ENCODE data around the gene DDX24.

Gene DDX24

DNA sequence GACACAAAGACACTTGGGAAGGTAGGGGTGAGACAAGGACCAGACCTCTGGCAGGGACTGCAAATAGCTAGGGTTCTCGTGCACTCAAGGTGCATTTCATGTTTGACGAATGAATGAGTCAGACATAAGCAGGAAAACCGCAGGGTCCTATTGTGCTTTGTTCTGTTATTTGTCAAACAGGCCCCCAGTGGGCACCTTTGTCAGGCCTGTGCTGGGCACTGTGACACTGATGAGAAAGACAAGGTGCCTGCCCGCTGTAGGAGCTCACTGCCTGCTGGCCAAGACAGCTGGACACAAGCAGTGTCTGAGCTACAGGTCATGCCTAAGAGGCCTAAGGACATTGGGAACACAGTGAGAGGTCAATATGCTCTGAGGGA, 52.6 kb downstream of the DDX24 start:
- DNase-seq, result no peak

DNA sequence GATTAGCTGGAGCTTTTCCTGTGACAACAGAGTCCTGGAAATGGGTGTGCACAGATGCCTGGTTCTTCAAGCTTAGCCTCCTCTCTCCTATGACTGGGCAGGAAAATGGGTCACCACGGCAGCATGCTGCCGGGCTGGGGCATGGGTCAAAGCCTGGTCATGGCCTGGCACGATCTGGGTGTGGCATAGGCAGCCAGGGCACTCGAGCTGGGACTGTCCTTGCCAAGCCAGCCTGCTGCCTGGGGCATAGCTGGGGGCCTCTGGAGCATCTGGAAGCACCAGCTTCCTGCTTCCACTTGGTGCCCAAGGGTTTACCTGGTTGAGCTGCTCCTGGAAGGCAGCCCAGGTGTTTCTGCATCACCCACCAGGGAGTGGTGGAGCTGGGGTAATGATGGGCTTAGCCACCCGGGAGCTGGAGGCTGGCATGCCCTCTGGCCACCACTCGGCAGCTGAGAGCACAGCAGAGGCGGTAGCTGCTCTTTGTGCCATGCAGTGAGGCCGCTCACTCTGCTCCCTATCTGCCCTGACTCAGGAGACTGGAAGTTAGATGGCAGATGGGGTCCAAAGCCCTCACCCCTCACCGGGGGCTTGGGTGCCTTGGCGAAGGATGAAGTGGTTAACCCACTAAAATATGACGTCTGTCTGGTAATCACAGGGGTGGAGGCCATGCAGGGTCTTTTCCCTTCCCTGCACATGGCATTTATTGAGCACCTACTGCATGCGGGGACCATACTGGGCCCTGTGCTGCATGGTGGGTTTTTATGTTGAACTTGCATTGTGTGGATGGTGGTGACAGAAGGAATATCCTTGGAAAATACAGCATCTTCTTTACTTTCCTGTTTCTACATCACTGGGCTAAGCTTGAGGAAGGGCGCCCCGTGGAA, 53.2 kb downstream of the DDX24 start:
- no peak for DNase-seq

DNA sequence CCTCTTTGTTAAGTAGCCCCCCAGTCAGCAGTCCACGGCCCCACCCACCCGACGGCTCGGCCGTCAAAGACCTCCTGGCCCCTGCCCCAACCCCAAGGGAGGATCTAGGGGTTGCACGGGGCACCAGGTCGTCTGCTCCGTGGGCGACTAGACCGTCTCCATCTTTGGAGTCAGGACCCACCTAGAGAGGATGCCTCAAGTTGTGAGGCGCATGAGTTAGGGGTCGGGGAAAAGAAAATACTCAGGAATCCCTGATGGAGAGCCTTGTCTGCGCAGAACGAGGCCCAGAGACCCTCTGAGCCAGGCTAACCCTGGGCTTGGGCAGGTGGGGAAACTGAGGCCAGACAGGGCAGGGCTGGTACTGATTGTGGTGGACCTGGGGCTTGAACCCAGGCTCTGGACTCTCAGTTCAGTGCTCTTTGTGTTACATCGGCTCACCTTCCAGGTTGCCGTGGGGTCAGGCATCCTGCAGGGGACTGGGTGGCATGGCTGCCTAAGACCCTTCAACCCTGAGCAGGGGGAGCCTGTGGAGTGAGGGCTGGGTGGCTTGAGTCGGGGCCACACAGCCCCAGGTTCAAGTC, 54.0 kb downstream of the DDX24 start:
- DNase-seq, result no peak

DNA sequence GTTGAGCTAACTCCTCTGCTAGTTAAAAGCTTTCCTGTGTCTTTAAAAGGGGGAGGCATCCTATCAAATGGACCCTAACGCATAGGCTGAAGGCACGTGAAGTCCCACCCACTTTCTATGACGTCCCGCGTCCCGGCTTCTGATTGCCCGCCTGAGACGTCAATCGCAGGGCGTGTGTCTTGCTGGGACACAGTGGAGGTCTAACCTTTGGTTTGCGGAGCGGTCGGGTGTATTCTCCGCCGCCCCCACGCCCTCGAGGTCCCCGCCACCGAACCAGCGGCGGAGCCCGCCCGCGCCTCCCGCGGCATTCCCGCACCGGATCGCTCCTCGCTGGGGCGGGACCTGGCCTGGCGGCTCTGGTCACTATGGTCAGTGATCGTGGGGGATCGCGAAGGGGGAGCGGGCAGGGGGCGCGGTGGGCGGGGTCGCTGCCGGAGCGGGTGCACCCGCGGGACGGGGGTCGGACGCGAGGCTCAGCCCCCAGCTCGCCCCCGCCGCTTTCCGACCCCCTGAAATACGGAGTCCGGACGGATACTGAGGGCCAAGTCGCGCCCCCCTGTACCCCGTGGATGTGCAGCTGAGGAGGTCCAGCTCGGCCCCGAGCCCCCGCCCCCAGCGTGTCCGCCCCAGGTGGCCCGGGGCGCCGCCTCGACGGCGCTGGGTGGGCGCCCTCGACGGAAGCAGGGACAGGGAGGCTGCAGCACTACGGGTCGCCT, 54.7 kb downstream of the DDX24 start, which contains the start of gene OTUB2:
Gene OTUB2 (plus strand): TSS at position 168 of the 716 bp plus-strand sequence. CDS start 198 bp downstream, at position 366.
- DNase-seq, result peak; percentile 95

DNA sequence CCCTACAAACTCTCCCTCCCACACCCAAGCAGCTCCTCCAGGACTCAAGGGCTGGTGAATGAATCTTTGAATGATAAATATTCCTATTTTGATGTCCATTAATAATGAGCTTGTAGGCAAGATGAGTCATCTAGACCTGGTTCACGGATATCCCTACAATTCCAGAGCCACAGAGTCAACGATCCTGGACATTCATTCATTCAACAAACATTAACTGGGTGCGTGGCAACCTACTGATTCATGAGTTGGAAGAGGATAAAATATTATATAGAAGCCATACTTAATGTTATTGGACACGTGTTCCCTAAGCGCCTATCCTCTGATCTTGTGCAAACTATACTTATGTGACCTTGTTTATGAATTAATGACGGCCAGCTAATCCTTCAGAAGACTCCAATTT, 55.3 kb downstream of the DDX24 start:
- no peak for DNase-seq

DNA sequence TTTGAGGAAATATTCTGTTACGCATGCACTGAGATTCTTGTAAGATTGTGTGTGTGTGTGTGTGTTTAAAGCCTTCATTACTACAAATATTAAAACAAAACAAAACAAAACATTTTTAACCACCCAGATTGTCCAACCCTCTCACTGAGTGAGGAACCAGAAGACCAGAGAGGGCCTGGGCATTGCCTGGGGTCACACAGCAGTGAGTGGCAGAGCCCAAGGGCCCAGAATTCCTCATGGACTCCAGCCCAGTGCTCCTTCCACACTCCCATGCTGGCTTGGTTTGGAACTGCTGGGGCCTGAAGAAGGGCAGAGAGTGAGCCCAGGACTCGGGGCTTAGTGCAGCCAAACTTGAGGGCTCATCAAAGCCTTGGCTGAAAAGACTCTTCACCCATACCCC, 56.5 kb downstream of the DDX24 start:
- DNase-seq, result no peak

DNA sequence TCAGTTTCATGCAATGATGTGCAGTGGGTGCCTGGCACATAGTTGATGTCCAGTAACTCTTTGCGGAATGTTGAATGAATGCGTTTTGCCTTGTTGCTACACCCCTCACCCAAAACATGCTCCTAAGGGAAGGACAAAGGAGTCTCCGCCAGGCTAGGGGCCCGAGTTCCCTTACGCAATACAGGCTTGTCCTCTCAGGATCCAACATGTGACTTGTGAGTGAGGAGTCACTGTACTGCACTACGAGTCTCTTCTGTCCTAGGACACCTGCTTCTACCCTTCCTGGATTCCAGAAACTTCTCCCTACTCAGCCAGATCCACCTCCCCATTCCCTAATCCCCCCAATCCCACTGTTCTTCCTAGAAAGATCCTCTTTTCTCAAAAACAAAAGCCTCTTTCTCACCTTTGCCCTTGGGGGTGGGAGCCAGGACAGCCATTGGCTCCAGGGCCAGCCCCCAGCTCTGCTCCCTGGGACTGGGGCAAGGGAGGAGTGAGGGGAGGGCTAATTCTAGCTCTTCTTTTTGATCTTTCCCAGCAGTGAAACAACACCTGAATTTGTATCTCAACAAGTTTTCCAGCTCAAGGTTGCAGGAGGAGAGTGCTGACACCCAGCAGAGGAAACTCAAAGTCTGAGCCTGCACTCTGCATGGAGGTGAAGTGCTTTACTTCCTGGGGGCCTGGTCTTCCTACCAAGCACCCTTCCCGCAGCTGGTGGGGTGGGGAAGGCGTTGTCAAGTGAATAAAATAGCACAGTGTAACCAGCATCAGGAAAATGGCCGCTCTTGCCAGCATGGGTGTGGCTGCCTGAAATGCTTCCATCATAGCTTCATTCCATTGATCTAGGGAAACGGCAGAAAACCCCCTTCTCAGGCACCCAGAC, 58.2 kb downstream of the DDX24 start:
- DNase-seq, result no peak

DNA sequence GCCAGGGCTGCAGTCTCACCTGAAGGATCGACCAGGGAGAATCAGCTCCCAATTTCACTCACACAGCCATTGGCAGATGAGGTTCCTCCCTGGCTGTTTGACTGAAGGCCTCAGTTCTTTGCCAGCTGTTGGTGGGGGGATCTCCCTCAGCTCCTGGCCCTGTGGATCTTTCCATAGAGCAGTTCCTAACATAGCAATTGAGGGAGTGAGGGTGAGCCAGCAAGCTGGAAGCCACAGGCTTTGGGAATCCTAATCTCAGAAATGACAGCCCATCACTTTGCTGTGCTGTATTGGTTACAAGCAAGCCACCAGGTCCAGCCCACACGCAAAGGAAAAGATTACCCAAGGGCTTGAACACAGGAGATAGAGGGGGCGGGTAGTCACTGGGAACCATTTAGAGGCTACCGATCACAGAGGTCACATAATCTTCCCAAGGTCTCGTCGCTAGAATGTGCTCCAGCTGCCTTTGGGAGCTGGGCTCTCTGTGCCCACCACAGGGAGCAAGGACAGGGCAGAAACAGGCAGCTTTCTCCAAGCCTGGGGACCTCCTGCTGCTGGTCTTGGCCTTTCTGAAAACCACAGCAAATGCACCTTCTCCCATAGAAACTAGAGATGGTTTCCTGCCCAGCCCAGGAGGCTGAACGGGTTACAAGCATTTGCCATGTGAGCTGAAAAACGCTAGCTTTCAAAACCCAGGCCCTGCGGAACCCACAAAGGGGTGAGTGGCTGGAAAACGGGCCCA, 59.4 kb downstream of the DDX24 start:
- no peak for DNase-seq

DNA sequence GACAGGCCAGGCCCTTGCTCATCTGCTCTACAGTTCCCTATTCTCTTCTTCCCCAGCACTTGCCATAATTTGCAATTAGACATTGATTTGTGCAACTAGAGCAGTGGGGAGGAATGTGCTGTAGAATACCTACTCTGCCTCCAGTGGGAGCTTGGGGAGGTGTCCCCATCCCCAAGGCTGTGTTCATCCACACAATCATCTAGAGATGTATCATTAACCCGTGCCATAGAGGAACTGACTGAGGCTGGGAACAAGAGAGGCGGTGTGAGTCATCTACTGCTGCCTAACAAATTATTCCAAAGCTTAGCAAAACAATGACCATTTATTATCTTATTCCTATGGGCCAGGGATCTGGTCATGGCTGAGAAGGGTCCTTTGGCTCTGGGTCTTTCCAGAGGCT, 60.0 kb downstream of the DDX24 start:
- no peak for DNase-seq

DNA sequence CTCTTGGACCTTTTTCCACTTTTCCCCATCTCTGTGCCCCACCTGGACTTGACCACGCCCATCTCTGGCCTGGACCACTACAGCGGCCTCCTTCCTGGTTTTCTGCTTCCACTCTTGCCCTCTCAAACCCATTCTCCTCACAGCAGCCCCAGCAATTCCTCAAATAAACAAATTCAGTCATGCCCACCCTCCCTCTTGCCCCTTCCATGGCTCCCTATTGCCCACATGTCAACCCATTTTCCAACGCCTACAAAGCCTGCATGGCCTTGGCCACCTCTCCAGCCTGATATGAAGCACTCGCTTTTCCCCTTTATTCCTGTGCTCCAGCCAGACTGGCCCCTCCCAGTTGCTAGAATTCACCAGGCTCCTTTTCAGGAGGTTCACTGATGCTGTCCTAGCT, 60.7 kb downstream of the DDX24 start:
- DNase-seq, result no peak

DNA sequence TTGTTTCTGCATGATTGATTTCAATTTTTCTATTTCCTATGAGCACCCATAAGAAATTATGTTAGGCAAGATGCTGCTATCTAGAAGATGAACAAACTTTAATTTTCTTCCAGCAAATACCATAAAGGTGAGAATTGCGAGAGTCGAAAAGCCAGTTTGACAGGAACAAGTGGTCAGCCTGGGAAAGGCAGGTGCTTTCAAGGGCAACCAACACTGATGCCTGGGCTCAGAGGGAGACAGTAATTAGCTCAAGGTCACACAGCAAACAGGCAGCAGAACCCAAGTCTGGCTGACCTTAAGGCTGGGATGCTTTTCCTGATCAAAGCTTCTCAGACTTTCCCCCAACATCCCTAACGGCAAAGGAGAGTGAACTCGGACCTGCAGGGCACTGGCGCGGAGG, 61.7 kb downstream of the DDX24 start:
- DNase-seq, result no peak

DNA sequence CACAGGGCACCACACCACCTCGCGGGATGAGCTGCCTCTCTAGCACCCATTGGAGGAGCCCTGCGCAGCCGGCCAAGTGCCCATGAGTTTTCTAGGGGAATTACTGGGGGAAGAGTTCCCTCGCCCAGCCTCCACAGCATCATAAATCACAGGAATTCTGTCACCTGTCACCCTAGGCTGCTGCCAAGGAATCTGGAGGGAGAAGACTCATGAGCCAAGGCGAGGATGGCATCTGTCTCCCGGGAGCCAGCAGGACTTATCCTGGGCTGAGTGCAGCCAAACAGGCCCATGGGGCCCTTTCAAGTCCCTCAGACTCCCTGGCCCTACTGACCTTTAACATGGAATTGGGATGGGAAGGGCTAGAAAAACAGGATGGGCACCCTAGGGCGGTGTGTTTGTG, 62.7 kb downstream of the DDX24 start:
- DNase-seq, result no peak

DNA sequence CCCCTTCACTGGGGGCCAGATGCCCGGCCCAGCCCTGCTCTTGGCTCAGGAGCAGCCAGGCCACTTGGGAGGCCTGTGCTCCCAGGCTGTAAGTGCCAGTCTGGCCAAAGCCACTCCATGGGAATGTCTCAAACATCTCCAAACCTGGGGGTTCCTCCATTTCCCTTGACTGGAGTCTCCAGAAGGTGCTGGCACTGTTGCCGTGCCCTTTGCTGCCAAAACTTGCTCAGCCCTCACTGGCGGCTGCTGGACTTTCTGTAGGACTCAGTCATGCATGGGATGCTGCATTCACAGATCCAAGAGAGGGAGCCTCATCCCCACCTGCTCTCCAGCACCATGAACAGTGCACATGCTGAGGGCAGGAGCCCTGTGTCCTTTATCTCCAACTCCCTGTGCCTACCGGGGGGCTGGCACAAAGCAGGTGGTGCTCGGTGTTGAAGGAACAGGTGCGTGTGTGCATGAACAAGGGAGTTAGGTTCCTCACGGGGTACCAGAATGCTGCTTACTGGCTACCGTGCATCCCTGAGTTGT, 64.5 kb downstream of the DDX24 start:
- DNase-seq, result no peak

DNA sequence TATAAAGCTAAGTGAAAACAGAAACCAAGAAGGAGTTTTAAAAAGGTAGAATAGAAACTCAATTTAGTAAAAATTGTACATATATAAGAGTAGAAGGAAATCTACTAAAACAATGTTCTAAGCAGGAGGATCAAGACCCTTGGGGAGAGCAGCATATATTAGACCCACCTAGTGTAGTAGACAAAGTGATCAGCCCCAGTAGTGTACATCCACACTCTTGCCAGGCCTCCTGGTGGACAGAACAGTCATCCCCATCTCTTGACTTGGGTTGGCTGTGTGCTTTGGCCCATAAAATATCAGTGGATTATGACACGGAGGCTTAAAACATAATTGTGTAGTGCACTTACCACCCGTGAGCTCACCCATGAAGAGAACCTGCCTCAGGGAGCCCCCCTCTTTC, 65.8 kb downstream of the DDX24 start:
- no peak for DNase-seq

DNA sequence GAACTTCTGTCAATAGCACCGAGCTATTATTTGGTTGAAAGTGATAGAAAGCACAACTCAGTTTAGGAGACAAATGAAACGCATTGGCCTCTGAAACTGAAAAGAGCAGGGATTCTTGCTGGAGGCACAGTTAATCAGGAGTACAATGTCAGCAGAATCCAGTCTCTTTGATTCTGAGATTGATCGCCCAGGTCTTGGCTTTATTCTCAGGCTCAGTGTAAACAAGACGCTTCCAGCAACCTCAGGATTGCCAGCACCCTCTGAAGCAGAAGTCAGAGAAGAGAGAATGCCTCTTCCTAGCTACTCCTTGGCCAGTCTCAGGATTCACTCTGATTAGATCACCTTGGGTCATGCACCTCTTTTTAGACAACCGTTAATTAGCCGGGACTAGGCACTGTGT, 66.6 kb downstream of the DDX24 start:
- no peak for DNase-seq

DNA sequence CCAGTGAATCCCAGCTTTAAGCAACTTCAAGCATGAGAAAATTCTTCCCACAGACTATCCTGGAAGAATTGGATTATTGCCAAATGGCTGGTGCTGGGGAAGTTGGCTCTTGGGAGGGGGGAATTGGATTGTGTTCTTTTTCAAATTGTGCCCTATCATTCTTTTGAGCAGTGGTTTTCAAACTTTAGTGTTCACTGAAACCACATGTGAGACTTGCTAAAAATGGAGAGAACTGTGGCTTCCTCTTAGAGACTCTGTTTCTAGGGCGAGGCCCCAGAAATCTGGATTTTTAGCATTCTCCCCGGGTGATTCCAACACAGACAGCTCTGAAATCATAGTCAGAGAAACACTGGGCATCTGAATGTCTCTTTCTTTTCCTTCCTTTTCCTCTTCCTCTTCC, 69.2 kb downstream of the DDX24 start:
- DNase-seq, result peak; percentile 57

DNA sequence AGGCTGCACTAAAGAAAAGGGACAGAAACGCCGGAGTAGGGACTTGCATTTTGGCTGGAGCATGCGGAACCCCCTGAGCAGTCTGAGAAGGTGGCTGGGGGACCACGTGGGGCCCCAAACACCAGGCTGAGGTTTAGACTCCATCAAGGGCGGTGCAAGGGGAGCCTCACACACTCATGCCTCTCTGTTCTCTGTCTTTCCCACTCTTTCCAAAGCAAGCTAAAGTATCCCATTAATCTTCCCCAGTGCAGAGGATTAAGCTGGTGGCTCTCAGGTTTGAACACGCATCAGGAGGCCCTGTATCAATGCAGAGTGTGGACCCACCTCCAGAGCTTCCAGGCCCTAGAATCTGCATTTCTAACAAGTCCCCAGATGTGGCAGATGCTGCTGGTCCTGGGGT, 70.4 kb downstream of the DDX24 start:
- no peak for DNase-seq

DNA sequence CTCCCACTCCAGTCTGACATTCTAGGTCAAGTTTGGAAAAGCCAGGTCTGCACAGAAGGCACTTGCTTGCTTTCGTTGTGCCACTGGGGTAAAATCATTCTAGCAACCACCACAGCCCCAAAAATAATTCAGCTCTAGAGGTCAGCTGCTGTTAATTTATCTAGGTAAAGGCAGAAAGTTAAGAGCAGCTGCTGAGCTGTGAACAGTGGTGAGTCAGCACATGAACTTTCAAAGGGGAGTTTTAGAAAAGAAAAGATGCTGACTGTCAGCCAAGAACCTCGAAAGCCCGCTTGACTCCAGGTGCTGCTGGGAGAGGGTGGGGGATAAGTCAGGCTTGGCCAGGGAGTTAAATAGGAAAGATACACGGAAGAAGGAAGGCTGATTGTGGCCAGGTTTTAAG, 71.2 kb downstream of the DDX24 start:
- DNase-seq, result no peak

DNA sequence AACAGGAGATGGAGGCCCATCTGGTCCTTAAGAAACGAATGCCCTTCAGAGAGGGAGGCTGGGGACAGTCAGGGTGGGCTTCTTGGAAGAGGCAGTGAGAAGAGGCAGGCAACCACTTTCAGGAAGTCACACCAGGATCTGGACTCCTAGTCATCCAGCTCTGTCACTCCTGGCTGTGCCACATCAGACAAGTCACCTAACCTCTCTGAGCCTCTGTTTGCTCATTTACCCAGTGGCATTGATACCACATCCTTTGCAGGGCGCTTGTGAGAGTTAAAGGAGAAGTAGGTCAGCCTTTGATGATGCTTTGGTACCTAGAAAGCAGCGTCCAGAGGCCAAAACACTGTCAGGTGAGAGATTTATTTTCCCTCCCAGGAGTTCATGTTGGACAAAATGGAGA, 72.8 kb downstream of the DDX24 start:
- DNase-seq, result no peak

DNA sequence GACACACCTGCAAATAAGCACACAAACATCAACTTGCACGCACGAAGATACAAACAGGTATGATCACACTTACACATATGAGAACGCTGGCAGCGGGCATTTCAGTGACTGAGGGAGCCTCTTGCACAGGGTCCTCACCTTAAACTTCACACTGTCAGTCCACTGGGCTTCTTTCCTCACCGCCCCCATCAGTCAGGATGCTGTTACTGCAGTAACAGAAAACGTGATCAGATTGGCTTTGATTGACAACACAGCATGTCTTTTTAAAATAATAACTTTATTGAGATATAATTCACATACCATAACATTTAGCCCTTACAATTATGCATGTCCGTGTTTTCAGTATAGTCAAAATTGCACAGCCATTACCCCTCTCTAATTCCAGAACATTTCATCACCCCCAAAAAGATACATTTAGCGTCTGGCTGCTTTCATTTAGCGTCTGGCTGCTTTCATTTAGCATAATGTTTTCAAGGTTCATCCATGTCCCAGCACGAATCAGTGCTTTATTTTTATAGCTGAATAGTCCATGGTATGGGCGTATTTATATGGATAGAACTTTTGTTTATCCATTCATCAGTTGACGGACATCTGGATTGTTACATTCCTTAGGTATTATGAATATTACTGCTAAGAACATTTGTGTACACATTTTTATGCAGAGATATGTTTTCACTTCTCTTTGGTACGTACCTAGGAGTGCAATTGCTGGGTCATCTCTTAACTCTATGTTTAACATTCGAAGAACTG, 75.5 kb downstream of the DDX24 start:
- DNase-seq, result no peak

DNA sequence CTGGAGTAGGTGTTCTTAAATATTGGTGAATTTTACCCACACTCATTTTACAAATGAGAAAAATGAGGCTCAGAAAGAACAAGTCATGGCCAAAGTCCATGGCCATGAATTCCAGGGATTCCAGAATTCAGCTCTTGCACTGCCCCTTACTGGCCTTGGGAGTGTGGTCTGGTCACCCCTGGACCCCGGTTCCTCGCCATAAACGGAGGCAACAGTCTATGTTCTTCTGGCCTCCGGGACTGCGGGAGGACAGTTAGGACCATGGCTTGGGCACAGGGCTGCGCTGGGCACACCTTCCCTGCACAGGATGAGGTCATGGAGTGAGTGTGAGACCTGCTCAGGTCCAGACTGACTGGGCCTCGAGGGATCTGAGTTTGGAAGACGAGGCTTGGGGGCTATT, 77.0 kb downstream of the DDX24 start:
- DNase-seq, result no peak
